Lower leg skin (tissue), 4 donors: ENCODE results near the gene SERPINB11. TPM values are rescaled to one million over a fixed set of nuclear protein-coding genes. Genes with fewer than 3 reads are reported as not detected.

Source experiments
- DNase-seq, 2 donors: peaks; one replicate each; pipeline ENCODE4 v3.0.0-alpha.2; 2019; ENCODE audit warnings: low spot score in 2 of 2
- H3K4me3 ChIP-seq: fragments of 200-600 bp; sonication (generic); 2 replicates; pipeline ENCODE4 v1.5.1; 2017; ENCODE audit warnings: mild to moderate bottlenecking, low read depth; ENCODE audit not compliant: poor library complexity, severe bottlenecking
- CTCF ChIP-seq, 3 donors: fragments of 450-650 bp; IDR thresholded peaks; one replicate each; pipeline ENCODE4 v1.5.1; 2016; ENCODE audit warnings: antibody characterized with exemption in 3 of 3, mild to moderate bottlenecking in 3 of 3, moderate library complexity in 2 of 3
- POLR2A ChIP-seq, 2 donors: fragments of 450-650 bp; IDR thresholded peaks; one replicate each; pipeline ENCODE4 v1.6.1; 2016 to 2017; ENCODE audit warnings: antibody characterized with exemption in 2 of 2, mild to moderate bottlenecking in 1 of 2, moderate library complexity in 1 of 2
- WGBS, 2 donors: methylation state at CpG; one replicate each; pipeline ENCODE4 v1.1.5; 2018; 5-methylcytosine and 5-hydroxymethylcytosine counted together
- intact Hi-C: fragments of 100-400 bp; cut with DNase I; formaldehyde crosslinking; loops from one replicate; pipeline ENCODE4 v1.15.0; 2023; ENCODE audit warnings: low total_unique reads
- total RNA-seq, 4 donors: library from RNA; depleted of rRNA; stranded (reverse); fragments of >200 nt; gene quantifications; one replicate each; pipeline ENCODE4 v1.1.0, GENCODE V29; 2016

Gene SERPINB11
- total RNA-seq, 4 donors from 2014 or later: 0.61 TPM; not detected in 3

- 81 to 85% methylated on average over 5 of the region's 5 CpGs for WGBS, 2 donors
- intact Hi-C loops: no loop called here
- no peak overlapping the region for H3K4me3 ChIP-seq
- TF ChIP-seq POLR2A (IDR thresholded peaks at IDR 0.05): no peak
- no peak for DNase-seq
Observed at GRCh38 chr18:63679820-63680606, 22.7 kb upstream of the SERPINB11 start.

GRCh38 chr18:63681449-63682340 is 21.1 kb upstream of the SERPINB11 start:
- H3K4me3 ChIP-seq: no peak overlapping the region
- TF ChIP-seq CTCF (IDR thresholded peaks at IDR 0.05) (no peak), POLR2A (IDR thresholded peaks at IDR 0.05) (no peak)
- 82 to 95% methylated on average over 2 of the region's 2 CpGs for WGBS, 2 donors
- no peak for DNase-seq
- intact Hi-C loops: no loop called here

GRCh38 chr18:63683152-63683551 is 19.6 kb upstream of the SERPINB11 start:
- TF ChIP-seq CTCF (IDR thresholded peaks at IDR 0.05) (no peak), POLR2A (IDR thresholded peaks at IDR 0.05) (no peak)
- no peak overlapping the region for H3K4me3 ChIP-seq
- DNase-seq: no peak
- intact Hi-C loops: no loop called here
- 36 to 37% methylated on average over 2 of the region's 2 CpGs for WGBS, 2 donors

GRCh38 chr18:63683890-63684289 is 18.9 kb upstream of the SERPINB11 start:
- no peak for DNase-seq
- no peak overlapping the region for H3K4me3 ChIP-seq
- 65 to 69% methylated on average over 5 of the region's 5 CpGs for WGBS, 2 donors
- intact Hi-C loops: no loop called here
- no peak for TF ChIP-seq CTCF (IDR thresholded peaks at IDR 0.05)
- TF ChIP-seq POLR2A (IDR thresholded peaks at IDR 0.05): no peak

GRCh38 chr18:63684718-63685117 is 18.0 kb upstream of the SERPINB11 start:
- 78 to 84% methylated on average over 3 of the region's 3 CpGs for WGBS, 2 donors
- no peak for DNase-seq
- TF ChIP-seq CTCF (IDR thresholded peaks at IDR 0.05) (no peak), POLR2A (IDR thresholded peaks at IDR 0.05) (no peak)
- H3K4me3 ChIP-seq: no peak overlapping the region
- intact Hi-C loops: no loop called here

- DNase-seq: no peak
- intact Hi-C loops: no loop called here
- 47 to 53% methylated on average over 2 of the region's 2 CpGs for WGBS, 2 donors
- no peak overlapping the region for H3K4me3 ChIP-seq
- TF ChIP-seq POLR2A (IDR thresholded peaks at IDR 0.05) (no peak), CTCF (IDR thresholded peaks at IDR 0.05) (no peak)
Observed at GRCh38 chr18:63686871-63687270, 15.9 kb upstream of the SERPINB11 start.
